HepG2 (cell line): ENCODE results near the gene PPP2R5B. TPM values are rescaled to one million over a fixed set of nuclear protein-coding genes. Genes with fewer than 3 reads are reported as not detected.

ENCODE experiments used
- AGO1 ChIP-seq: fragments of 200-400 bp; formaldehyde crosslinking; IDR thresholded peaks from 2 replicates; pipeline ENCODE4 v1.6.1; 2017; ENCODE audit warnings: mild to moderate bottlenecking, low read depth, low read length, moderate library complexity; ENCODE audit not compliant: poor library complexity, severe bottlenecking
- AKAP8 ChIP-seq: sonication (generic); formaldehyde crosslinking; IDR thresholded peaks from 2 replicates; pipeline ENCODE4 v1.5.1; 2020; ENCODE audit warnings: mild to moderate bottlenecking, missing genetic modification reagents
- CENPX ChIP-seq: sonication (generic); formaldehyde crosslinking; IDR thresholded peaks from 2 replicates; pipeline ENCODE4 v1.9.0; 2021; ENCODE audit warnings: mild to moderate bottlenecking, missing genetic modification reagents, moderate library complexity
- CREM ChIP-seq, 2 experiments: sonication (generic) in 1 of 2; formaldehyde crosslinking in 1 of 2; IDR thresholded peaks; 2 replicates each; pipeline versions ENCODE4 v1.4.0 to v1.6.1; 2016 to 2020; ENCODE audit warnings: antibody characterized with exemption in 1 of 2, mild to moderate bottlenecking in 1 of 2, missing genetic modification reagents in 1 of 2
- EED ChIP-seq: sonication (generic); formaldehyde crosslinking; IDR thresholded peaks from 2 replicates; pipeline ENCODE4 v1.5.0; 2020; ENCODE audit warnings: mild to moderate bottlenecking, missing genetic modification reagents
- EZH2 ChIP-seq: conservative IDR thresholded peaks from 2 replicates; pipeline ENCODE4 v1.6.1; 2012; ENCODE audit warnings: mild to moderate bottlenecking, low read depth, low read length, moderate library complexity
- FIP1L1 ChIP-seq: fragments of 200-400 bp; formaldehyde crosslinking; IDR thresholded peaks from 2 replicates; pipeline ENCODE4 v1.6.1; 2018; ENCODE audit warnings: low read depth, mild to moderate bottlenecking, low read length, moderate library complexity, borderline replicate concordance; ENCODE audit not compliant: insufficient read depth
- HMG20A ChIP-seq: IDR thresholded peaks from 2 replicates; pipeline ENCODE4 v1.6.1; 2016; ENCODE audit warnings: borderline replicate concordance
- NAIF1 ChIP-seq: sonication (generic); formaldehyde crosslinking; IDR thresholded peaks from 2 replicates; pipeline ENCODE4 v1.5.0; 2020; ENCODE audit warnings: mild to moderate bottlenecking, missing genetic modification reagents, borderline replicate concordance
- NFKBIZ ChIP-seq: IDR thresholded peaks from 2 replicates; pipeline ENCODE4 v1.6.1; 2018; ENCODE audit warnings: missing genetic modification reagents, missing compliant biosample characterization
- REPIN1 ChIP-seq: sonication (generic); formaldehyde crosslinking; IDR thresholded peaks from 2 replicates; pipeline ENCODE4 v1.8.0; 2022; ENCODE audit warnings: missing genetic modification reagents, low read depth, mild to moderate bottlenecking, borderline replicate concordance
- RFXANK ChIP-seq: IDR thresholded peaks from 2 replicates; pipeline ENCODE4 v1.6.1; 2016
- SAP130 ChIP-seq: IDR thresholded peaks from 2 replicates; pipeline ENCODE4 v1.6.1; 2016; ENCODE audit warnings: low read depth
- polyA plus RNA-seq, 8 experiments: library from polyadenylated mRNA; depleted of rRNA in 3 of 8; stranded (reverse) in 7 of 8; unstranded in 1 of 8; fragments of >200 nt; fragmentation: Illumina TruSeq in 4 of 8; extraction: Trizol in 4 of 8; gene quantifications; 2 replicates each; pipeline versions ENCODE4 v1.2.1 to v1.2.3, GENCODE V29; 2011 to 2016; ENCODE audit warnings: low read depth in 4 of 8, missing spikeins in 1 of 8, mixed read lengths in 1 of 8; ENCODE audit not compliant: insufficient read depth in 1 of 8
- total RNA-seq, 5 experiments: library from RNA; depleted of rRNA; stranded (reverse); fragments of >200 nt; fragmentation: Illumina TruSeq; extraction: Trizol; gene quantifications; 2 replicates each; pipeline ENCODE4 v1.2.3, GENCODE V29; 2016; ENCODE audit warnings: low read depth in 1 of 5
- TF ChIP-seq, protein P1 (sequence below): sonication (generic); formaldehyde crosslinking; IDR thresholded peaks from 2 replicates; pipeline ENCODE4 v1.4.0; 2020; ENCODE audit warnings: mild to moderate bottlenecking, low read depth, missing genetic modification reagents
- TF ChIP-seq, protein P2 (sequence below): sonication (generic); formaldehyde crosslinking; IDR thresholded peaks from 2 replicates; pipeline ENCODE4 v1.4.0; 2020; ENCODE audit warnings: missing genetic modification reagents
- TF ChIP-seq, protein P3 (sequence below): IDR thresholded peaks from 2 replicates; pipeline ENCODE4 v1.6.1; 2018; ENCODE audit warnings: missing genetic modification reagents
- TF ChIP-seq, protein P4 (sequence below): sonication (generic); formaldehyde crosslinking; IDR thresholded peaks from 2 replicates; pipeline ENCODE4 v1.4.0; 2020; ENCODE audit warnings: missing genetic modification reagents
- TF ChIP-seq, protein P5 (sequence below): sonication (generic); formaldehyde crosslinking; IDR thresholded peaks from 2 replicates; pipeline ENCODE4 v1.4.0; 2020; ENCODE audit warnings: missing genetic modification reagents, borderline replicate concordance

The PPP2R5B gene
- total and polyA plus RNA-seq, 2 of the 13 experiments (the other 11 are each of a cell fraction or from before 2014, with no cell fraction given) = 2.3 to 8.3 TPM

DNA sequence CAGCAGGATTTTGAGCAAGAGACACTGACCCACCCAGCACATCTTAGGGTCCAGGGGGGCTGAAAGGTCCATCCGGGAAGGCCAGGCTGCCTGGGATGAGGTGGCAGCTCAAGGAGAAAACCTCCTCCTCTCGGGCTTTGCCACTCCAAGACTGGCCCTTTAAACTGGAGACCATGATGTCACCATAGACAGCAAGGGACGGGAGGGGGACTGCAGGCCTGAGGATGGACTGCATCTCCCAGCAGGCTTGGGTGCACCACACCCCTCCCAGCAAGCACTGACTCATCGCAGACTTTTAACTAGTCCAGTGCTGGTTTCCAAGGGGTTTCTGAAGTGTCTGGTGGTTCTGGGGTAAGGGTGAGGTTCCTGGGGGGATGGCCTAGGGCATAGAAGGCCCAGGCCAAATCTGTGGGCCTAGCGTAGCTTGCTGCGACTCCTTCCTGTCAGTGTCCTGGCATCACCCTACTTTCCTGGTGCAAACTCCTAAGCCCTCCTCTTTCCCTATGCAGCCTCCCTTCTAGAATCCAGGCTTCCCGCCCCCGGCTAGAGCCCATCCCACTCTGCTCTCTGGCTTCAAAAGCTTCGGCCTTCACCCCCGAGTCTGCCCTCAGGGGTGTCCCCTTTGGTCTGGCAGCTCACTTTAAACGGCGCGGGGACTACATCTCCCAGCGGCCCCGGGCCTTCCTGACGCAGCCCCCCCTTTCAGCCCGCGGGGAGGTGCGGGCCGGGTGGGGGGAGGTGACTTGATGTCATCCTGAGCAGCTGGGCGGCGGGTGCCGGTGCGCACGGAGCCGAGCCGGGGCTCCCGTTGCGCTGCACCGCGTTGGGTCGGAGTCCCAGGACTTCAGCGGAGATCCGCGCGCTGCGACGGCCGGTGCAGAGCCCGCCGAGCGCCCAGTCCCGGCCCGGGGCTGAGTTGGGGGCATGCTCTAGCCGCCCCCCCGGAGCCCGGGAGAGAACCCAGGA is at the start of gene PPP2R5B (continued):
- TF ChIP-seq, protein P1, sequence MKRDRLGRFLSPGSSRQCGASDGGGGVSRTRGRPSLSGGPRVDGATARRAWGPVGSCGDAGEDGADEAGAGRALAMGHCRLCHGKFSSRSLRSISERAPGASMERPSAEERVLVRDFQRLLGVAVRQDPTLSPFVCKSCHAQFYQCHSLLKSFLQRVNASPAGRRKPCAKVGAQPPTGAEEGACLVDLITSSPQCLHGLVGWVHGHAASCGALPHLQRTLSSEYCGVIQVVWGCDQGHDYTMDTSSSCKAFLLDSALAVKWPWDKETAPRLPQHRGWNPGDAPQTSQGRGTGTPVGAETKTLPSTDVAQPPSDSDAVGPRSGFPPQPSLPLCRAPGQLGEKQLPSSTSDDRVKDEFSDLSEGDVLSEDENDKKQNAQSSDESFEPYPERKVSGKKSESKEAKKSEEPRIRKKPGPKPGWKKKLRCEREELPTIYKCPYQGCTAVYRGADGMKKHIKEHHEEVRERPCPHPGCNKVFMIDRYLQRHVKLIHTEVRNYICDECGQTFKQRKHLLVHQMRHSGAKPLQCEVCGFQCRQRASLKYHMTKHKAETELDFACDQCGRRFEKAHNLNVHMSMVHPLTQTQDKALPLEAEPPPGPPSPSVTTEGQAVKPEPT (CRISPR knock-in tag) = no peak
- TF ChIP-seq, protein P2, sequence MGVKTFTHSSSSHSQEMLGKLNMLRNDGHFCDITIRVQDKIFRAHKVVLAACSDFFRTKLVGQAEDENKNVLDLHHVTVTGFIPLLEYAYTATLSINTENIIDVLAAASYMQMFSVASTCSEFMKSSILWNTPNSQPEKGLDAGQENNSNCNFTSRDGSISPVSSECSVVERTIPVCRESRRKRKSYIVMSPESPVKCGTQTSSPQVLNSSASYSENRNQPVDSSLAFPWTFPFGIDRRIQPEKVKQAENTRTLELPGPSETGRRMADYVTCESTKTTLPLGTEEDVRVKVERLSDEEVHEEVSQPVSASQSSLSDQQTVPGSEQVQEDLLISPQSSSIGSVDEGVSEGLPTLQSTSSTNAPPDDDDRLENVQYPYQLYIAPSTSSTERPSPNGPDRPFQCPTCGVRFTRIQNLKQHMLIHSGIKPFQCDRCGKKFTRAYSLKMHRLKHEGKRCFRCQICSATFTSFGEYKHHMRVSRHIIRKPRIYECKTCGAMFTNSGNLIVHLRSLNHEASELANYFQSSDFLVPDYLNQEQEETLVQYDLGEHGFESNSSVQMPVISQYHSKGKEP (CRISPR knock-in tag) = no peak
- TF ChIP-seq, protein P3, sequence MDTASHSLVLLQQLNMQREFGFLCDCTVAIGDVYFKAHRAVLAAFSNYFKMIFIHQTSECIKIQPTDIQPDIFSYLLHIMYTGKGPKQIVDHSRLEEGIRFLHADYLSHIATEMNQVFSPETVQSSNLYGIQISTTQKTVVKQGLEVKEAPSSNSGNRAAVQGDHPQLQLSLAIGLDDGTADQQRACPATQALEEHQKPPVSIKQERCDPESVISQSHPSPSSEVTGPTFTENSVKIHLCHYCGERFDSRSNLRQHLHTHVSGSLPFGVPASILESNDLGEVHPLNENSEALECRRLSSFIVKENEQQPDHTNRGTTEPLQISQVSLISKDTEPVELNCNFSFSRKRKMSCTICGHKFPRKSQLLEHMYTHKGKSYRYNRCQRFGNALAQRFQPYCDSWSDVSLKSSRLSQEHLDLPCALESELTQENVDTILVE (CRISPR knock-in tag) = peak; percentile 31; the same call in 1 of the 2 replicates
- no peak; the same call in 1 of the 2 replicates for TF ChIP-seq AKAP8 (CRISPR knock-in tag)
- peak; percentile 76 for TF ChIP-seq AGO1
- TF ChIP-seq EED (CRISPR knock-in tag) = no peak; the same call in 1 of the 2 replicates
- no peak for TF ChIP-seq RFXANK
- TF ChIP-seq HMG20A (CRISPR knock-in tag) = no peak
- TF ChIP-seq, protein P4, sequence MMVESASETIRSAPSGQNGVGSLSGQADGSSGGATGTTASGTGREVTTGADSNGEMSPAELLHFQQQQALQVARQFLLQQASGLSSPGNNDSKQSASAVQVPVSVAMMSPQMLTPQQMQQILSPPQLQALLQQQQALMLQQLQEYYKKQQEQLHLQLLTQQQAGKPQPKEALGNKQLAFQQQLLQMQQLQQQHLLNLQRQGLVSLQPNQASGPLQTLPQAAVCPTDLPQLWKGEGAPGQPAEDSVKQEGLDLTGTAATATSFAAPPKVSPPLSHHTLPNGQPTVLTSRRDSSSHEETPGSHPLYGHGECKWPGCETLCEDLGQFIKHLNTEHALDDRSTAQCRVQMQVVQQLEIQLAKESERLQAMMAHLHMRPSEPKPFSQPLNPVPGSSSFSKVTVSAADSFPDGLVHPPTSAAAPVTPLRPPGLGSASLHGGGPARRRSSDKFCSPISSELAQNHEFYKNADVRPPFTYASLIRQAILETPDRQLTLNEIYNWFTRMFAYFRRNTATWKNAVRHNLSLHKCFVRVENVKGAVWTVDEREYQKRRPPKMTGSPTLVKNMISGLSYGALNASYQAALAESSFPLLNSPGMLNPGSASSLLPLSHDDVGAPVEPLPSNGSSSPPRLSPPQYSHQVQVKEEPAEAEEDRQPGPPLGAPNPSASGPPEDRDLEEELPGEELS = peak; percentile 24; the same call in 1 of the 2 replicates
- peak; percentile 94 for TF ChIP-seq SAP130
- TF ChIP-seq CREM (IDR thresholded peaks at IDR 0.05) = peak; percentile 96
- TF ChIP-seq CREM (CRISPR knock-in tag; IDR thresholded peaks at IDR 0.05) = no peak
- no peak for TF ChIP-seq CENPX (CRISPR knock-in tag)
- TF ChIP-seq, protein P5, sequence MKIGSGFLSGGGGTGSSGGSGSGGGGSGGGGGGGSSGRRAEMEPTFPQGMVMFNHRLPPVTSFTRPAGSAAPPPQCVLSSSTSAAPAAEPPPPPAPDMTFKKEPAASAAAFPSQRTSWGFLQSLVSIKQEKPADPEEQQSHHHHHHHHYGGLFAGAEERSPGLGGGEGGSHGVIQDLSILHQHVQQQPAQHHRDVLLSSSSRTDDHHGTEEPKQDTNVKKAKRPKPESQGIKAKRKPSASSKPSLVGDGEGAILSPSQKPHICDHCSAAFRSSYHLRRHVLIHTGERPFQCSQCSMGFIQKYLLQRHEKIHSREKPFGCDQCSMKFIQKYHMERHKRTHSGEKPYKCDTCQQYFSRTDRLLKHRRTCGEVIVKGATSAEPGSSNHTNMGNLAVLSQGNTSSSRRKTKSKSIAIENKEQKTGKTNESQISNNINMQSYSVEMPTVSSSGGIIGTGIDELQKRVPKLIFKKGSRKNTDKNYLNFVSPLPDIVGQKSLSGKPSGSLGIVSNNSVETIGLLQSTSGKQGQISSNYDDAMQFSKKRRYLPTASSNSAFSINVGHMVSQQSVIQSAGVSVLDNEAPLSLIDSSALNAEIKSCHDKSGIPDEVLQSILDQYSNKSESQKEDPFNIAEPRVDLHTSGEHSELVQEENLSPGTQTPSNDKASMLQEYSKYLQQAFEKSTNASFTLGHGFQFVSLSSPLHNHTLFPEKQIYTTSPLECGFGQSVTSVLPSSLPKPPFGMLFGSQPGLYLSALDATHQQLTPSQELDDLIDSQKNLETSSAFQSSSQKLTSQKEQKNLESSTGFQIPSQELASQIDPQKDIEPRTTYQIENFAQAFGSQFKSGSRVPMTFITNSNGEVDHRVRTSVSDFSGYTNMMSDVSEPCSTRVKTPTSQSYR = peak; percentile 95
- 0 out of 2 replicates have a peak, but pooled peaks have one; percentile 26 for TF ChIP-seq NAIF1
- no peak for TF ChIP-seq NFKBIZ
- TF ChIP-seq REPIN1 = no peak
- TF ChIP-seq EZH2 = no peak
- no peak for TF ChIP-seq FIP1L1
